SK-N-SH treated with all-trans-retinoic acid at 6 μM for 48 hours (cell line): ENCODE measurements around the gene VPS13D.

ENCODE experiments used
- ATAC-seq: fragments of 200-7000 bp; cut with Tn5 transposase; 3 replicates; pipeline ENCODE4 v1.9.1; 2020; ENCODE audit warnings: mild to moderate bottlenecking, moderate library complexity
- ARNTL ChIP-seq: fragments of 450-650 bp; formaldehyde crosslinking; IDR thresholded peaks from 2 replicates; pipeline ENCODE4 v1.5.0; 2020; ENCODE audit warnings: low read depth, mild to moderate bottlenecking, moderate library complexity, borderline replicate concordance
- BACH2 ChIP-seq: fragments of 250-450 bp; sonication (Bioruptor Pico); IDR thresholded peaks from 2 replicates; pipeline ENCODE4 v1.9.0; 2021; ENCODE audit warnings: mild to moderate bottlenecking, borderline replicate concordance
- ESRRG ChIP-seq: fragments of 250-450 bp; sonication (Bioruptor Pico); IDR thresholded peaks from 2 replicates; pipeline ENCODE4 v1.6.1; 2021; ENCODE audit warnings: mild to moderate bottlenecking
- GLIS3 ChIP-seq: fragments of 250-450 bp; sonication (Bioruptor Pico); IDR thresholded peaks from 2 replicates; pipeline ENCODE4 v1.5.0; 2020; ENCODE audit warnings: mild to moderate bottlenecking, moderate library complexity
- ISL1 ChIP-seq: fragments of 250-450 bp; sonication (Bioruptor Pico); IDR thresholded peaks from 2 replicates; pipeline ENCODE4 v2.1.2; 2022; ENCODE audit warnings: mild to moderate bottlenecking, moderate library complexity
- OSR1 ChIP-seq: fragments of 250-450 bp; sonication (Bioruptor Pico); IDR thresholded peaks from 2 replicates; pipeline ENCODE4 v1.8.0; 2022; ENCODE audit warnings: moderate library complexity, mild to moderate bottlenecking, inconsistent platforms
- PPARA ChIP-seq: fragments of 250-450 bp; sonication (Bioruptor Pico); IDR thresholded peaks from 2 replicates; pipeline ENCODE4 v1.5.0; 2020; ENCODE audit warnings: mild to moderate bottlenecking, borderline replicate concordance
- RARB ChIP-seq: fragments of 250-450 bp; sonication (Bioruptor Pico); IDR thresholded peaks from 2 replicates; pipeline ENCODE4 v1.8.0; 2021; ENCODE audit warnings: mild to moderate bottlenecking, moderate library complexity
- SNAI2 ChIP-seq: fragments of 250-450 bp; sonication (Bioruptor Pico); IDR thresholded peaks from 2 replicates; pipeline ENCODE4 v1.5.0; 2020; ENCODE audit warnings: mild to moderate bottlenecking, moderate library complexity
- TCF4 ChIP-seq: fragments of 250-450 bp; sonication (Bioruptor Pico); IDR thresholded peaks from 2 replicates; pipeline ENCODE4 v1.8.0; 2021; ENCODE audit warnings: mild to moderate bottlenecking, moderate library complexity, borderline replicate concordance
- TOX ChIP-seq: fragments of 250-450 bp; sonication (Bioruptor Pico); IDR thresholded peaks from 2 replicates; pipeline ENCODE4 v1.8.0; 2021; ENCODE audit warnings: mild to moderate bottlenecking, moderate library complexity, borderline replicate concordance
- ZC3H10 ChIP-seq: fragments of 250-450 bp; sonication (Bioruptor Pico); IDR thresholded peaks from 2 replicates; pipeline ENCODE4 v1.5.1; 2021; ENCODE audit warnings: mild to moderate bottlenecking, moderate library complexity
- ZFP3 ChIP-seq: fragments of 250-450 bp; sonication (Bioruptor Pico); IDR thresholded peaks from 2 replicates; pipeline ENCODE4 v1.5.0; 2020; ENCODE audit warnings: mild to moderate bottlenecking, moderate library complexity
- ZFP30 ChIP-seq: fragments of 450-650 bp; formaldehyde crosslinking; IDR thresholded peaks from 2 replicates; pipeline ENCODE4 v1.5.0; 2022; ENCODE audit warnings: mild to moderate bottlenecking, moderate library complexity
- ZNF565 ChIP-seq: fragments of 450-650 bp; formaldehyde crosslinking; conservative IDR thresholded peaks from 2 replicates; pipeline ENCODE4 v1.5.0; 2020; ENCODE audit warnings: low read depth, mild to moderate bottlenecking, moderate library complexity
- ZNF70 ChIP-seq: fragments of 450-650 bp; formaldehyde crosslinking; IDR thresholded peaks from 2 replicates; pipeline ENCODE4 v1.5.0; 2020; ENCODE audit warnings: mild to moderate bottlenecking, moderate library complexity
- ZNF8 ChIP-seq: fragments of 450-650 bp; formaldehyde crosslinking; IDR thresholded peaks from 2 replicates; pipeline ENCODE4 v1.5.0; 2020; ENCODE audit warnings: mild to moderate bottlenecking, moderate library complexity
- TF ChIP-seq, protein P1 (sequence below): fragments of 250-450 bp; sonication (Bioruptor Pico); IDR thresholded peaks from 2 replicates; pipeline ENCODE4 v1.5.1; 2020; ENCODE audit warnings: low read depth, mild to moderate bottlenecking, moderate library complexity
- TF ChIP-seq, protein P2 (sequence below): fragments of 250-450 bp; sonication (Bioruptor Pico); IDR thresholded peaks from 2 replicates; pipeline ENCODE4 v1.8.0; 2021; ENCODE audit warnings: low read depth, mild to moderate bottlenecking, moderate library complexity, borderline replicate concordance
- TF ChIP-seq, protein P3 (sequence below): fragments of 250-450 bp; sonication (Bioruptor Pico); IDR thresholded peaks from 2 replicates; pipeline ENCODE4 v1.5.1; 2021; ENCODE audit warnings: mild to moderate bottlenecking, moderate library complexity
- TF ChIP-seq, protein P4 (sequence below): fragments of 250-450 bp; sonication (Bioruptor Pico); IDR thresholded peaks from 2 replicates; pipeline ENCODE4 v1.5.0; 2020; ENCODE audit warnings: mild to moderate bottlenecking, moderate library complexity

Gene VPS13D

DNA sequence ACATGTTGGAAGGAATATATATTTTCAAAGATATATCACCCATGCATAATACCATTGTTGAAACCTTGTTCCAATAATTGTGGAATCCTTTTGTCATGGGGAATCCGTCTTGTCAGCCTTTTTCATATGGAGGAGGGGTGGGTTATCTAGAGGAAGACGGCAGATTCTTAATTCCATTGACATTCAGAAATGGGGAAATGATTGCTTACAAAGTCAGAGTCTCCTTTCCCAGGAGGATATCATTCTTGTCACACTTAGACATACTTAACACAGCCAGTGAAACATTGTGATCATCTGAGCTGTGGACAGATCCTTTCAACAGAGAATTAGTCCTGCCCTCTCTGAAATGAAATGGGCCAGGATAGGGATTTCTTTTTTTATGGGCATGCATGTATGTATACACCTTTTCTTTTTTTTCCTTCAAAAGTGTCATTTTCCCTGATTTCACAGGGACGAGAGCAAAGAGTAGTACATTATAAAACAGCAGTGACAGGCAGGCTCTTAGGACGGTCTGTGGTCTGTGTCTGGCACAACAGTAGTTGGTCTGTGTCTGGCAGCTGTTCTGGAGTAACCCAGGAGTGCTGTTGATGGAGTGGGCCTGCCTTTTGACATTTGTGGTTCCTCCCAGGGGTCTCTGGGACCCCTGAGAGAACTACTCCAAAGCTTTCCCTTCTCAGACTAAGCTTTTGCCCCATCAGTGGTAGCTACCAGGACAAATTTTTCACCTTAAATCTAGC lies 50.1 kb downstream of the VPS13D start:
- no peak for TF ChIP-seq ZFP30 (CRISPR knock-in tag)
- no peak for TF ChIP-seq ZFP3 (CRISPR knock-in tag)
- TF ChIP-seq SNAI2 (CRISPR knock-in tag), result no peak
- no peak for TF ChIP-seq OSR1 (CRISPR knock-in tag)
- TF ChIP-seq, protein P1, sequence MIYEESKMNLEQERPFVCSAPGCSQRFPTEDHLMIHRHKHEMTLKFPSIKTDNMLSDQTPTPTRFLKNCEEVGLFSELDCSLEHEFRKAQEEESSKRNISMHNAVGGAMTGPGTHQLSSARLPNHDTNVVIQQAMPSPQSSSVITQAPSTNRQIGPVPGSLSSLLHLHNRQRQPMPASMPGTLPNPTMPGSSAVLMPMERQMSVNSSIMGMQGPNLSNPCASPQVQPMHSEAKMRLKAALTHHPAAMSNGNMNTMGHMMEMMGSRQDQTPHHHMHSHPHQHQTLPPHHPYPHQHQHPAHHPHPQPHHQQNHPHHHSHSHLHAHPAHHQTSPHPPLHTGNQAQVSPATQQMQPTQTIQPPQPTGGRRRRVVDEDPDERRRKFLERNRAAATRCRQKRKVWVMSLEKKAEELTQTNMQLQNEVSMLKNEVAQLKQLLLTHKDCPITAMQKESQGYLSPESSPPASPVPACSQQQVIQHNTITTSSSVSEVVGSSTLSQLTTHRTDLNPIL, result no peak
- TF ChIP-seq GLIS3 (CRISPR knock-in tag), result no peak
- no peak for ATAC-seq

DNA sequence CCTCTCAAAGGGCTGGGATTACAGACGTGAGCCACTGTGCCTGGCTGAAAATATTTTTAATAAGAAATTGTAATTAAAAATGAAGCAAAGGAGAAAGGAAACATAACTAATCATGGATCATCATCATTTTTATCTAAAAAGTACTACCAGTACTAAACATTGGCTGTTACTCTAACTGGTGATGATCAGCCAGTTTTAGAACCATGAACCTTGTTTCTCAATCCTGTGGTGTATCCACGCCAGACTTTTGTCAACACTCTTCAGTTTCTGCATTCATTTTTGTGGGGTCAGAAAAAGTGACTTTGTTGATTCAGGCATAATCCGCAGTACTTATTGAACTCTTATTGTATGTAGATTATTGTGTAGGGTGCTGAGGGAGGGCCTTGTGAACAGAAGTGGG lies 52.3 kb downstream of the VPS13D start:
- TF ChIP-seq ZC3H10 (CRISPR knock-in tag), result no peak
- no peak for TF ChIP-seq OSR1 (CRISPR knock-in tag)
- TF ChIP-seq ZNF70 (CRISPR knock-in tag), result no peak
- TF ChIP-seq ISL1 (CRISPR knock-in tag), result no peak
- TF ChIP-seq ZFP30 (CRISPR knock-in tag), result no peak
- TF ChIP-seq, protein P2, sequence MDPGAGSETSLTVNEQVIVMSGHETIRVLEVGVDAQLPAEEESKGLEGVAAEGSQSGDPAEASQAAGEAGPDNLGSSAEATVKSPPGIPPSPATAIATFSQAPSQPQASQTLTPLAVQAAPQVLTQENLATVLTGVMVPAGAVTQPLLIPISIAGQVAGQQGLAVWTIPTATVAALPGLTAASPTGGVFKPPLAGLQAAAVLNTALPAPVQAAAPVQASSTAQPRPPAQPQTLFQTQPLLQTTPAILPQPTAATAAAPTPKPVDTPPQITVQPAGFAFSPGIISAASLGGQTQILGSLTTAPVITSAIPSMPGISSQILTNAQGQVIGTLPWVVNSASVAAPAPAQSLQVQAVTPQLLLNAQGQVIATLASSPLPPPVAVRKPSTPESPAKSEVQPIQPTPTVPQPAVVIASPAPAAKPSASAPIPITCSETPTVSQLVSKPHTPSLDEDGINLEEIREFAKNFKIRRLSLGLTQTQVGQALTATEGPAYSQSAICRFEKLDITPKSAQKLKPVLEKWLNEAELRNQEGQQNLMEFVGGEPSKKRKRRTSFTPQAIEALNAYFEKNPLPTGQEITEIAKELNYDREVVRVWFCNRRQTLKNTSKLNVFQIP (CRISPR knock-in tag), result no peak
- TF ChIP-seq, all 23 proteins: peak for 0
- ATAC-seq, result no peak

DNA sequence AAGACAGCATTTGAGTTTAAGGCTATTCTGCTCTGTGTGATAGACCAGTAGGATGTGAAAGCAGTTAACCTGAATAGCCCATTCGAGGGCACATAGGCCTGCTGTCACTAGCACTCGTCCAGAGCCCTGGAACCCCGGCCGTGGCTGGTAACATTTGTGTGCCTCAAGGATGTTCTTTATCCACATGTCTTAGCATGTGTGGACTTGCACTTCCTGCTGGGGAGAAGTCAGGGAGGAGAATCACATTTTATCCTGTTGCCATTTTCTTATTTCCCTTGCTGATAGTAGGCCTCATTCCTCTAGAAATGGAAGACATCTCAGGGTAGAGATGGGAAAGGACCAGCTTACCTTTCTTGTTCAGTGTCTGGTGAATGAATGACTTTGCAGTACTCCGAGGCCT lies 54.7 kb downstream of the VPS13D start:
- TF ChIP-seq OSR1 (CRISPR knock-in tag) (no peak), TOX (CRISPR knock-in tag) (no peak), TCF4 (CRISPR knock-in tag) (no peak), PPARA (CRISPR knock-in tag) (no peak), ESRRG (CRISPR knock-in tag) (no peak), ZFP30 (CRISPR knock-in tag) (no peak), ARNTL (no peak), BACH2 (CRISPR knock-in tag) (no peak), ZC3H10 (CRISPR knock-in tag) (no peak), ISL1 (CRISPR knock-in tag) (no peak), ZNF8 (CRISPR knock-in tag) (no peak), RARB (no peak), ZNF565 (CRISPR knock-in tag) (no peak)
- TF ChIP-seq, protein P2 (CRISPR knock-in tag), result no peak
- TF ChIP-seq, protein P1, result no peak
- TF ChIP-seq, protein P3, sequence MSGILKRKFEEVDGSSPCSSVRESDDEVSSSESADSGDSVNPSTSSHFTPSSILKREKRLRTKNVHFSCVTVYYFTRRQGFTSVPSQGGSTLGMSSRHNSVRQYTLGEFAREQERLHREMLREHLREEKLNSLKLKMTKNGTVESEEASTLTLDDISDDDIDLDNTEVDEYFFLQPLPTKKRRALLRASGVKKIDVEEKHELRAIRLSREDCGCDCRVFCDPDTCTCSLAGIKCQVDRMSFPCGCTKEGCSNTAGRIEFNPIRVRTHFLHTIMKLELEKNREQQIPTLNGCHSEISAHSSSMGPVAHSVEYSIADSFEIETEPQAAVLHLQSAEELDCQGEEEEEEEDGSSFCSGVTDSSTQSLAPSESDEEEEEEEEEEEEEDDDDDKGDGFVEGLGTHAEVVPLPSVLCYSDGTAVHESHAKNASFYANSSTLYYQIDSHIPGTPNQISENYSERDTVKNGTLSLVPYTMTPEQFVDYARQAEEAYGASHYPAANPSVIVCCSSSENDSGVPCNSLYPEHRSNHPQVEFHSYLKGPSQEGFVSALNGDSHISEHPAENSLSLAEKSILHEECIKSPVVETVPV (CRISPR knock-in tag), result no peak
- TF ChIP-seq, protein P4, sequence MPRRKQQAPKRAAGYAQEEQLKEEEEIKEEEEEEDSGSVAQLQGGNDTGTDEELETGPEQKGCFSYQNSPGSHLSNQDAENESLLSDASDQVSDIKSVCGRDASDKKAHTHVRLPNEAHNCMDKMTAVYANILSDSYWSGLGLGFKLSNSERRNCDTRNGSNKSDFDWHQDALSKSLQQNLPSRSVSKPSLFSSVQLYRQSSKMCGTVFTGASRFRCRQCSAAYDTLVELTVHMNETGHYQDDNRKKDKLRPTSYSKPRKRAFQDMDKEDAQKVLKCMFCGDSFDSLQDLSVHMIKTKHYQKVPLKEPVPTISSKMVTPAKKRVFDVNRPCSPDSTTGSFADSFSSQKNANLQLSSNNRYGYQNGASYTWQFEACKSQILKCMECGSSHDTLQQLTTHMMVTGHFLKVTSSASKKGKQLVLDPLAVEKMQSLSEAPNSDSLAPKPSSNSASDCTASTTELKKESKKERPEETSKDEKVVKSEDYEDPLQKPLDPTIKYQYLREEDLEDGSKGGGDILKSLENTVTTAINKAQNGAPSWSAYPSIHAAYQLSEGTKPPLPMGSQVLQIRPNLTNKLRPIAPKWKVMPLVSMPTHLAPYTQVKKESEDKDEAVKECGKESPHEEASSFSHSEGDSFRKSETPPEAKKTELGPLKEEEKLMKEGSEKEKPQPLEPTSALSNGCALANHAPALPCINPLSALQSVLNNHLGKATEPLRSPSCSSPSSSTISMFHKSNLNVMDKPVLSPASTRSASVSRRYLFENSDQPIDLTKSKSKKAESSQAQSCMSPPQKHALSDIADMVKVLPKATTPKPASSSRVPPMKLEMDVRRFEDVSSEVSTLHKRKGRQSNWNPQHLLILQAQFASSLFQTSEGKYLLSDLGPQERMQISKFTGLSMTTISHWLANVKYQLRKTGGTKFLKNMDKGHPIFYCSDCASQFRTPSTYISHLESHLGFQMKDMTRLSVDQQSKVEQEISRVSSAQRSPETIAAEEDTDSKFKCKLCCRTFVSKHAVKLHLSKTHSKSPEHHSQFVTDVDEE (CRISPR knock-in tag), result no peak
- no peak for ATAC-seq
